Fibroblast of upper back skin (primary cell): ENCODE data around the gene PADI2.

Experiments used
- DNase-seq: peaks from one replicate; pipeline ENCODE4 v3.0.0-alpha.2; 2013

Gene PADI2

DNA sequence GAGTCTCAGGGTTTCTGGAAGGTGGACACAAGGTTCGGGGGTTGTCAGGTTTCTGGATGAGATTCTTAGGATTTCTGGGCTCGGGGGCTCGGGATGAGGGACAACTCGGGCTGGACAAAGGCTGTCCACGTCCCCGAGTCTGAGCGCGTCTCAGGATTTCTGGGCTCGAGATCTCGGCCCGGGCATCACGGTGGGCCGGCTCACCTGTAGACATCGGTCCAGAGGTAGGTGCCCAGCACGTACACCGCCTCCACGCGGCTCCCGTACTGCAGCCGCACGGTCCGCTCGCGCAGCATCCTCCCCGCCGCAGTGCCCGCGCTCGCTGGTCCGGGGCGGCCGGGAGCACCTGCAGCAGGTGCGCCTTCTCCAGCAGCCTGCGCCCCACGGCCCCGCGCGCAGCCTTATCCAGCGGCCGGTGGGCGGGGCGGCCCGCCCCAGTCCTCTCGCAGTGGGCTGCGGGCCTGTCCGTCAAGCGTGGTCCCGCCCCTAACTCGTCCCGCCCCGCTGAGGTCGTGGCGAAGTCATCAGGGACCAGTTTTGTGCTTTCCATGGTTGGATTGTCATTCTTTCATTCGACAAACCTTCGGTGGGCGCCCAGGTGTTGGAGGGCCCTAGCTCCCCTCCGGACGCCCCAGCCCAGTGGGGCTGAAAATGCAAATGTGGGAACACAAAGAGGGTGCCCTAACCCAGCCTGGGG lies at the start of gene PADI2:
Gene PADI2, minus strand, starts transcription at position 376 of the 697 bp plus-strand sequence. Its CDS starts 80 bp downstream, at position 296.
- peak; percentile 19 for DNase-seq

DNA sequence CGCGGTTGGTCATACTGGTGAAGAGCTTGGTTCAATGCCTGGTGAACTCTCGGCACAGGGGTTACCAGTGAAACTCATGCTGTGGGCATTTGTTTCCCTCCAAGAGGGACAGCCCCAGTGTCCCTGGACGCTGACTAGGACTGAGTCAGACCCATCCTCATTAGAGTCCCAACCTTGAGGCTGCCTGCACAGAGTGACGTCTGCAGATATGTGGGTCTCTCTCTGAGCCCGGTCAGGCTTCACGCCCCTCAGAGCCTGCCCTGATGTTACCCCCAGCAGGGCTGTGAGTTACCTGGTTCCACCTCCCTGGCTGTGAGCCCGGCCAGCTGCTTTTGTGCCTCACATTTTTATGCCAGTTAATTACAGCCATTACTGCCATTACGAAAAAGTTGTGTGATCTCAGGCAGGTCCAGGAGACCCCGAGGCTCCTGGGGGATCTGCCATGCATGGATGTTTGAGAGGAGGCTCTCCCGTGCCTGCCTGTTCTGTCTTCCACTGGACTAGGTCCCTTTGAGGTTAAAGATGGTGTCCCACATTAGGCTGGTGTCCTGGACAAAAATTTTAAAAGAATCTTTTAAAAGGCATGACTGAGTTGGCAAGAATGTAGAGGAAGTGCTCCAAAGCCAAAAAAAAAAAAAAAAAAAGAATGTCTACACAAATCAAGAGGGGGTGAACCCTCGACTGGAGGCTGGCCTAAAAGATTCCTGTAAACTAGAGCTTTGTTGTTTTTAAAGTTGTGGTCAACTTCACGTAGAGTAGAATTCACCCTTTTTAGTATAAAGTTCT lies 49.0 kb upstream of the PADI2 start:
- peak; percentile 90 for DNase-seq

DNA sequence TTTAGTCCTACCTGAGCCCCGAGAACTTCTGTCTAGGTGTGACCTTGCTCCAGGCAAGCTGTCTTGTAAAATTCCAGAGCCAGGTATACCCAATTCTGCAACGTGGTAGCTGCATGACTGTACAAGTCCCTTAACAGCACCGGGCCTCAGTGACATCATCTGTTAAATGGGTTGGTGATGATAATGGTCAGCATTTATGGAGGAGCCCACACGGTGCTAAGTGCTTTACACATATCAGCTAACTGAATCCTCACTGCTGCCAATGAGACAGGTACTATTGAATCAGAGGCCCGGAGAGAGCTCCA lies 48.5 kb upstream of the PADI2 start:
- no peak for DNase-seq

DNA sequence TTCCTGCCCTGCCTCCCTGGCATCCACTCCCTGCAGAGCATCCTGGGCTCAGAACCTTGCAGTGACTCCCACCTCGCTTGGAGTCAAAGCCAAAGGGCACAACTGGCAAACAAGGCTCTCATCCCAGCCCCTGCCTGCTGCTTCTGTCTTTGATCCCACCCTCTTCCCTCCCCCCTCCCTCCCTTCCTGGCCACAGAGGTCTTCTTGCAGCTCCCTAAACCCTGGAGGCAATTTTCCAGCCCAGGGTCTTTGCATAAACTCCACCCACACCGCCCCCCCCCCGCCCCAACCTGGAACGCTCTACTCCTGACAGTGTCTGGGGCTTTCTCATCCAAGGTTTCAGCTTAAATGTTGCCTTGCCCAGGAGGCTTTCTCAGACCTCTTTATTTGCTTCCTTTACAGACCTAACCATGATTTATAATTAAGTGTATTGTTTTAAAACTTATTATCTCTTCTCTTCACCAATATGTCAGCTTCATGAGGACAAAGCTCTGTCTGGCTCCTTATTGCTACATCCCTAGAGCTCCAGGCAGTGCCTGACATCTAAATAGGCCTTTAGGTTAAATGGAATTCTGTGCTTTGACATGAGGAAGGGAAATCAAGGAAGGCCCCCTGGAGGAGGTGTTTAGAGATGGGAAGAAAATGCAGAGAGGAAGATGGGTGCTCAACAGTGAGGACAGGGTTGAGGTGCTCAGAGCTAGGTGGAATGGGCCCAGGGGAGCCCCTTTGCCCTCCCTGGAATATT lies 48.0 kb upstream of the PADI2 start:
- DNase-seq = no peak

DNA sequence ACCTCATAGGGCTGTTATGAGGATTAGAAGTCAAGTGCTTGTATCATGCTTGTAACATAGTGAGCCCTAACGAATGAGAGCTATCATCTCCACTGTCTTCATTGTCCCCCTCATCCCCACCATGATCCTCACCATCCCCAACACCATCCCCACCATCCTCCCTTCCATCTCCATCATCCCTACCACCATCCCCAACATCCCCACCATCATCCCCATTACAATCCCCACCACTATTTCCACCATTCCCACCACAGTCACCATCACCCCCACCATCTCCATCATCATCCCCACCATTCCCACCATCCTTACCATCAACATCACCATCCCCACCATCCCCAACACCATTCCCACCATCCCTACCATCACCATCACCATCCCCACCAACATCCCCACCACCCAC lies 46.6 kb upstream of the PADI2 start:
- DNase-seq = no peak

DNA sequence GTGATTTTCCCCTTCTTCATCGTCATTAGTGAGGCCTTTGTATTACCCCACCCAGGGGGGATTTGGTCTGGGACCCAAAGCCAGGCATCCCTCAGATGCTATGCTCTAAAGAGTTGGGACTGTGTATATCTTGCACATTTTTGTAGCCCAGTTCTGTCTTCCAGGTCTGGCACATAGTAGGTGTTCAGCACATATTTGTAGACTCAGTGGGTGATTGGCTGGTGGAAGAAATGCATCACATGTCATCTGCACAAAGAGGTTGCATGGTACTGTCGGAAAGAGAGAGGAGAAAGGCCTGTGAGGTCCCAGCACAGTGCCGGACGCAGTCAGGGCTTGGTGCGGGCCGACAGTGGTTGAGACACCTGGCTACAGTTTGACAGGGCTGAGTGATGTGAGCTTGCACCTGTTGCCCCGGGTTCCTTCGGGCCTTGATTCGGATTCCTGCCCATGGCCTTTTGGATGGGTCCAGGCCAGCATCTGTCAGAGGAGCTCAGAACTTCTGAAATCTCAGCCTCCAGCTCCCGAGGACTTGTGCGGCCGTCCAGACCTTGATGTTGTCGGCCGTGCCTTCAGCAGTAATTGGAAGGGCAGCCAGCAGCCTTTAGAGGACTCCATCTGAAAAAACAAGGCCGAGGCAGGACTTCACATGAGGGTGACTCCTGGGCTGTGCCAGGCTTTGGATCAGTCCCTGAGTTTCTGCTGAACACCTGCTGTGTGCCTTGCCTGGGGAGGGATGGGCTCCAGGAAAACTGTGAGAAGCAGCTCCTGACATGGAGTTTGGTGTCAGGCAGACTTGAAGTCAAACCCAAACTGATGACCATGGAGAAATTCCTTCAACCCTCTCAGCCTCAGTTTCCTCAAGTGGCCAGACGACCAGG lies 44.8 kb upstream of the PADI2 start:
- no peak for DNase-seq

DNA sequence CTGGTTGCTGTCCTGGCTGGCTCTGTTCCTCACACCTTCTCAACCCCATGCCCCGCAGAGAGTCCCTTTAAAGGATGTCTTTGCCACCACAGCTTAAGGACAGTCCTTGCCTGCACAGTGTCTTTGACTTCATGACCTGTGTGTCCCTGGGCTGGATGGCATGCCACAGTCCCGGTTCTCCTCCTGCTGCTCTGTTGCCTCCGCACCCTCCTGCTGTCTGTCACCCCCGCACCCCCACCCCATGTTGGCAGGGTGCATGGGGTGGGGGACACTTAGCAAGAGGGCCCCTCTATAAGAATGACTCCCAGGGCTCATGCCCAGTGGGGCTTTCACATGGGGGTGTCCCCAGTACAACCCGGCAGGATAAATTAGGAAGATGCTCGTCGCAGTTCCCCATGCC lies 44.1 kb upstream of the PADI2 start:
- DNase-seq = no peak

DNA sequence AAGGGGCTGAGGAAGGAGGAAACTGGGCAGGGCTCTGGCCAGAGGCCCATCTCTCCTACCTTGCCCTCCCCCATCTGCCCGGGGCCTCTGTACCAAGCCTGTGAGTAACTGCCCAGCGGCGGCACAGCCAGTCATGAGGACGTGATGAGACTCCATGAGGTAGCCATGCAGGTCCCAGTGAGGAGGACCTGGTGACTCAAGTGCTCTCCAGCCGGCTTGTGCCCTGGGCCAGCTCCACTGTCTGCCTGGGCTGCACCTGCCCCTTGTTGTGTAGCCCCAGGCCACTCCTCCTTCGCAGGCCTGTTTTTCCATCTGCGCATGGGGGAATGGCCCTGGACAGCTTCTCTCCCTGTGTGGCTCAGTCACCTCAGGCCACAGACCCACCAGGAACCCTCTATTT lies 43.7 kb upstream of the PADI2 start:
- no peak for DNase-seq

DNA sequence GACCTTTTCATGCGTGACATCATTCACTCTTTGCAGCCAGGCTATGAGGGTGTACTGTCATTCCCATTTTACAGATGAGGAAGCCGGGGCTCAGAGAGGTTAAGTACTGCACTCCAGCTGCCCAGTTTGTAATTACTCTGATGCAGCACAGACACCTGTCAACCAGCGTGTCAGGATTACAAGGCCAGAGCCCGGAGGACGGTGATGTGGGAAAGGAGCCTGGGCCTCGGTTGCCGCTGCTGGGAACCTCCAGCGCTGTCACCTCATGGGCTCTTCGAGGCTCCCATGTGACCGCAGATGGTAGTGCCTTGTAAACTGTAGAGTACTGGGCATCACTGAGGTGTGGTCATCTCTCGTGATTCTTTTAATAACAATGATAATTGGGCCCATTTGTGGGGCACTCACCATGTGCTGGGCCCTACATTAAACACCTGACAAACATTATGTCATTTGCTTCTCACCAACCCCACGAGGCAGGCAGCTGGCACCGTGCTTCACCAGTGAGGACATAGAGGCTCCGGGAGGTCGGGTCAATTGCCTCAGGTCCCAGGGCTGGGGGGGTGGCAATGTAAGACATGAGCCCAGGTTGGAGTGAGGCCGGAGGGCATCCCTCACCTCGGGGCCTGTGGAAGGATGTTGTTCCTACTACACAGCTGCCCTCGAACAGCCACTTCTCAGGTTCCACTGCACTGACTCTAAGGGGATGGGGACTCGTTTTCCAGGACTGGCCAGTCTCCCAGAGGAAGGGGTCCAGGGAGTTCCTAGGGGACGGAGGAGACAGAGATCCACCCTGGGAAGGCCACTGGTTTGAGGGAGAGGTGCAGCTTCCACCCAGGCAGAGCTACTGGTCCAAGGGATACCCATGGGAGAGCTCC lies 42.9 kb upstream of the PADI2 start:
- DNase-seq = no peak

DNA sequence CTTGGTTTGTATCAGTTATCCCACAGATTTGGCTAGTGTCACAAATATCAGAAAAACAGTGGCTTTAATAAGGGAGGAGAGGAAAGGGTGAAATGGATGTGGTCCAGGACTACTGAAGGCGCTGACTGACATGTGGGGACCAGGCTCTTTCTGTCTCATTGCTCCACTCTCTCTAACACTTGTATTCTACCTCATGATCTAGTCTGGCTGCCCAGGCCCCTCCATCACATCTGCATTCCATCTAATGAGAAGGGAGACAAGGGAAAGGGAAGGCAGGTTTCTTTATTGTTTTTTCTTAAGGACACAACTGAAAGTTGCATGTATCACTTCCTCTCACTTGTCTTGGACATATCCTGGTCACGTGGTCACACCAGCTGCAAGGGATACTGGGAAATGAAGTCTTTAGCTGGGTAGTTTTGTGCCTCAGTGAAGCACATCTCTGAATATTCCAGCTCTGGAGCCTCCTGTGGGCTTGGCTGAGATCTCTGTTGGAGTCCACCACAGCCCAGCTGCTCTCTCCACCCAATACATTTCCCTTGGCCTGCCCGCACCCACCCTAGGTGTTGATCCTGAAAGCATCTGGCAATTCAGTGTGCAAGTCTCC lies 42.0 kb upstream of the PADI2 start:
- no peak for DNase-seq

DNA sequence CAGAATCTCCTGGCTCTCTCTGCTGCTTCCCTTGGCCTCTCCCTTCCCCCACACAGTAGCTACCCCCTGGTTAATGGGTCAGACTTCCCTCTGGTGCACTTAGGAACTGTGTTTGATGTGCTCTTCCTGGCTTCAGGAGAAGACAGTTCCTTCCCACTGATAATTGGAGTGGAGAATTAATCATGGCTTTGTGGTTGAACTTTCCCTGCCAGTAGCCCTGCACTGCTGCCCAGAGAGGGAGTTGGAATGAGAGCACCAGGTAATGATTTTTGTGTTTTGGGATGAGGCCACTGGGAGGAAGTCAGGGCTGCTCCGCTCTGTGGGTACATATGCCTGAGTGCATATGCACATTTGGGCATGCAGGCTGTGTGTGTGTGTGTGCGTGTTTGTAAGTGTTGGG lies 39.7 kb upstream of the PADI2 start:
- no peak for DNase-seq

DNA sequence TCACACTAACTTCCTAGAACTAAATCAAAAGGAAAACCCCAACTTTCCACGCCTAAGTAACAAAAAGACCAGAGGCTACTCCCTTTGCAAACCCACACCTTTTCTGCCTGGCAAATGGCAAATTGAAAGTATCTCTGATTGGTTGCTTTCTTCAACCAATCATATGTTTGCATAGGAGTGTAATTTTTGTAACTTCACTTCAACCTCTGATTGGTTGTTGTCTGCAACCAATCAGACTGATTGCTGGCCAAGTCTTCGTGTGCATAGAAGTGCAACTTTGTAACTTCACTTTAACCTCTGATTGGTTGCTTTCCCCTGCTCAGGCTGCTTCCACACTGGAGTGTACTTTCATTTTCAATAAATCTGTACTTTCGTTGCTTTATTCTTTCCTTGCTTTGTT lies 36.9 kb upstream of the PADI2 start:
- DNase-seq = no peak

DNA sequence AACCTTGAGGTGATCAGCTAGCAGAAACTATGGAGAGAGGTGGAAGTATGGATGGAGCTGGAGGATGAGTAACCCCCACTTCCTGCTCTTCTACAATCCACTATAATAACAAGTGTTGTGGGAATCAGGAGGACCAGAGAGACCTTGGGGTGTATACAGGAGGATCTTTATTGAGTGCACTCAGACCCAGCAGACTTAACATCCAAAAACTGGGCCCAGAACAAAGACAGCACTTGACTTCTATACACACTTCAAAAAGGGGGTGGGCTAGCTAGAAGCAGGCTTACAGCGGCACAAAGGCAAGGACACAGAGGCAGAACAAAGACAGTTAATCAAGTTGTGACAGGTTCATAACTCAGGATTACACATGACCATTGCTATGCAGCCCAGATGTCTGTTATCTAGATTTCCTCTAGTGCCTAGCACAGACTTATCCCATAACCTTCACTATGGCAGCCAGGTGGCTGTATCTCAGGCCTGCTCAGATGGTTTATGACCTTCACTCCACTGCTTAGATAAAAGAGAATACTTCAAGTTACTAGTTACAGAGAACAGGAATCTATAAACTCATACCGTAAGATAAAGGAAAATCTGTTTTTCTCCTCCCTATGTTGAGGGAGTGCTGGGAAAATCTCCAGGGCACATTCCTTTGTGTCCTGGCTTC lies 36.1 kb upstream of the PADI2 start:
- DNase-seq = no peak

DNA sequence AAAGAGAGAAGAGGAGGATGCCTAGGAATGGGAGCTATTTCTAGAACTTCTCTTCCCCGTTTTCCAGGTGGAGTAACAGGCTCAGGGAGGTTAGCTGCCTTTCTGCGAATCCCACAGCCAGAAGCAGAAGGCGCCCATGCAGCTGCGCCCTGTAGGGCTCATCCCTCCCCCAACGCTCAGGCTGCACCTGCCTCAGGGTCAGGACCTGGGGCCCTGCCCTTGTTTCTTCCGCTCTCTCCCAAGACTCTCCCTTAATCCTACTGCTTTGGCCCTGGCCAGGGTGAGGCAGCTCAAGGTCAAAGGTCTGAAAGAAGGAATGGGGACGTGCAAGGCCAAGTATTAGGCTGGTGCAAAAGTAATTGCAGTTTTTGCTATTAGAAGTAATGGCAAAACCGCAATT lies 30.5 kb upstream of the PADI2 start:
- no peak for DNase-seq

DNA sequence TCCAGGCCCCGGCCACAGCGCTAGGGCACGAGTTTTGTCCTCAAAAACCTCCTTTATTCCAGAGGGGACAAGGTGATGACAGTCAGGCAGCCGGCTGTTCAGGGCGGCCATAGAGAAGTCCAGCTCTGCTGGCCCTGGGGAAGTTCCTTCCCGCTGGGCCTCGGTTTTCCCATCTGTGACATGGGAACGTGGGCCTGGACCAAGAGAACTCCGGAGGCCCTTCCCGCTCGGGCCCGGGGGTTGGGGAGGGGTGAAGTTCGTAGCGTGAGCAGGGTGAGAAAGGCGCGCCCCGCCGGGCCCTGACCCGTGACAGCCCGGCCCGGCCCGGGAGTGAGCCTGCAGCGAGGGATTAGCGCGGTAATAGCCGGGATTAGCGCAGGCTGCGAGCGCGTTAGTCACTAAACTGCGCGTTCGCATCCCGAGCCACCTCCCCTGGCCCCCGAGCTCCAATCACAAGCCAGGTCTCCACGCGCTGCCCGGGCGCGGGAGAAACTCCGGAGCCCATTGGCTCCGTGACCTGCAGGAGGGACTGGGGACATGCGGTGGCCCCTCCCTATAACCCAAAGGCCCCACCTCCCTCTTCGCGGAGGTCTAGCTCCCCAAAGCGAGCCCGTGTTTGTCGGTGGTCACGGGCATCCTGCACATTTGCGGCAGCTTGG lies 29.8 kb upstream of the PADI2 start:
- peak; percentile 28 for DNase-seq

DNA sequence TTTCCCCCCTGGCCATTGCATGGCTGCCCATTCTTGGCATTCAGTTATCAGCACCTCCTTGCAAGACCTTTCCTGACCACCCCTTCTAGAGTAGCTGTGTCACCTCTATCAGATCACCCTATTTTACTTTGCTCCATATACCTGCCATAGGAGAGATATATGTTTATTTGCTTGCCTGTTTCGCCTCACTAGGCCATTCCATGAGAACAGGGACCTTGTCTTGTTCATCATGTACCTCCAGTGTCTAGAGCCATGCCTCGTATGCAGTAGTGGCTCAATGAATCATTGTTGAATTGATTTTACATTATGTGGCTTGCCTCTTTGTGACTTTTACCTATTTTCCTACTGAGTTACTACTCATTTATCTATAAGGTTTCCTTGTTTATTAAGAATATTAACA lies 26.4 kb upstream of the PADI2 start:
- no peak for DNase-seq

DNA sequence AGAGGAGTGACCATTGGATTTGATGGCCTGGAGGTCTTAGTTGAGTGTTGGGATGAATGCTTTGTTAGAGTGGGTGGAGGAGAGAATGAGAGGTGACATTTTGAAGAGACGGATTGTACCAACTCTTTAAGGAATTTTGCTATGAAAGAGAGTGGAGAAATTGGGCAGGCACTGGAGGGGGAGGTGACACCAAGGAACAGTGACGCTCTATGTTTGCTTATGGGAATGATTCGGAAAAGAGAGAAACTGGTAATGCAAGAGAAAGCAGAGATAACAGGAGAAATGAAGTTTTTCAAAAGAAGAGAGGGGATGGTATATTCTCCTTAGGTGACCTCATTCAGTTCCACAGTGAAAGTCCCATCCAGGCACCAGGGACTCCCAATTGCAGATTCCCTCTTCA lies 24.5 kb upstream of the PADI2 start:
- DNase-seq = no peak

DNA sequence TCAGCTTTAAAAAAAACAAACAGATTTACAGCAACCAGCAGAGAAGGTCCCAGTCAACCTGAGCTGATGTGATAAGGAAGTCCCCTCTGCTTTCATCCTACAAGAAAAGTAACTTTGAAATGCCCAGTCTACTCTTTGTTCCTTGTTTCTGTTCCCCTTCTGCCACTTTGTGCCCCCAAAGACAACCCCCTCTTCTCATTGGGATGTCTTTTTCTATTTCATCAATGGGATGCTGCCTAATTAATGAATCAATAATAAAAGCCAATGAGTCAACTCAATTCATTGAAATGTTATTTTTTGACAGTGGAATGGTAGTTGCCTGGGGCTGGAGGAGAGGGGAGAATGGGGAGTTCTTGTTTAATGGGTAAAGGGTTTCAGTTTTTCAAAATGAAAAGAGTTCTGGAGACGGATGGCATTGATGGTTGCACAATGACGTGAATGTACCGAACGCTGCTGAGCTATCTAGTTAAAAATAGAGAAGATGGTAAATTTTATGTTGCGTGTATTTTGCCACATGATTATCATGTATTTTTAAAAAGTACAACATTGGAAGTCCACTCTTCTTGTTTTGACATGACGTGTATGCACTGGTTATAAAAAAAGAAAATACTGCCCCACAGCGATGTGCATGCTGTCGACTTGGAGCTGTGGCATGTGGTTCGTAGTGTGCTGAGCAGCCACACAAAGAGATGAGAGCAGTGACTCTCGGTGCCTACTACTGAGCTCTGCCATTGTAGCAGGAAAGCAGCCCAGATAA lies 22.4 kb upstream of the PADI2 start:
- DNase-seq = no peak

DNA sequence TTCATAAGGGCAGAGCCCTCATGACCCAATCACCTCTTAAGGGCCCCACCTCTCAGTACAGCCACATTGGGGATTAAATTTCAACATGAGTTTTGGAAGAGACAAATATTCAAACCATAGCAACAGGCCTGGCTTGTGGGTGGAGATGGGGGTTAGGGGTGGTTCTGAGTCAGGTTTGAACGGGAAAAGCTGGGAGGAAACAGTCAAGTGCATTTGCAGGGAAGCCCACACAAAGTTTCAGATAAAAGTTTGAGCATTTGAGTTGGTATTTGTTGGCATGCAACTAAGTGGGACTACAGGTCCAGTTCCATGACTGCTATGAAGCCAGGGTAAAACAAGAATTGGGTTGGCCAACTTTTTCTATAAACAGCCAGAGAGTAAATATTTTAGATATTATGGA lies 21.0 kb upstream of the PADI2 start:
- DNase-seq = no peak

DNA sequence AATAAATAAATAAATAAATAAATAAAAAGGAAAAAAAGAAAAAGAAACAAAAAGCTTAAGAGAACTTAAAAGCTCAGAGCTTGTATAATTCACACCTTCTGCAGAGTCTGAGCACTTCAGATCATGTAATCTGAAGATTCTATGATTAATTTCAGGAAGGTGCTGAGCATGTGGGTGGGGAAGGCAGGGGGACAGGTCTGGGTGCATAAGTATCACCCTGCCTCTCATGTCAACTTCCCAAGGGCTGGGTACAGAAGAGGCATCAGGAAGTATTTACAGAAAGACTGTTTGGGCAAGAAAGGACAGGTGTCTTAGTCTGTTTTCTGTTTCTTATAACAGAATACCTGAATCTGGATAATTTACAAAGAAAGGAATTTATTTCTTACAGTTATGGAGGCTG lies 20.4 kb upstream of the PADI2 start:
- DNase-seq = no peak
